GM19463 (cell line): Measurements from ENCODE around the gene MYCL.

ENCODE experiments used
- ATAC-seq: cut with Tn5 transposase; IDR thresholded peaks from one replicate; pipeline ENCODE4 v1.9.1; 2021; ENCODE audit warnings: mild to moderate bottlenecking, moderate library complexity; ENCODE audit not compliant: unreplicated experiment

MYCL gene

GRCh38 chr1:39857126-39857878, 44.4 kb downstream of the MYCL start:
- no peak for ATAC-seq

- no peak for ATAC-seq
Measured at GRCh38 chr1:39854738-39855137, 47.0 kb downstream of the MYCL start.

- ATAC-seq = no peak
Measured at GRCh38 chr1:39854314-39854713, 47.4 kb downstream of the MYCL start.

GRCh38 chr1:39852876-39853275, 48.8 kb downstream of the MYCL start:
- ATAC-seq = no peak

- ATAC-seq = no peak
Measured at GRCh38 chr1:39852214-39852791, 49.4 kb downstream of the MYCL start.

- ATAC-seq = no peak
Measured at GRCh38 chr1:39850606-39851216, 51.0 kb downstream of the MYCL start.

- no peak for ATAC-seq
Measured at GRCh38 chr1:39849203-39849602, 52.5 kb downstream of the MYCL start.

- no peak for ATAC-seq
Measured at GRCh38 chr1:39847940-39848339, 53.8 kb downstream of the MYCL start.

GRCh38 chr1:39846796-39847195, 54.9 kb downstream of the MYCL start:
- ATAC-seq = no peak

- peak; percentile 89 for ATAC-seq
Measured at GRCh38 chr1:39845569-39846566, 55.8 kb downstream of the MYCL start.
